Stomach smooth muscle (tissue), 2 donors: Measurements from ENCODE around the gene SH3BP5.

ENCODE experiments used
- H3K27ac ChIP-seq: one replicate; pipeline ENCODE4 v1.7.0; 2013; ENCODE audit warnings: mild to moderate bottlenecking, low read length, inconsistent platforms
- H3K27me3 ChIP-seq, 2 donors: one replicate each; pipeline ENCODE4 v1.7.0; 2013; ENCODE audit warnings: low read length in 2 of 2; ENCODE audit not compliant: insufficient read depth in 2 of 2, control insufficient read depth in 1 of 2
- H3K36me3 ChIP-seq, 2 donors: one replicate each; pipeline ENCODE4 v1.7.0; 2013; ENCODE audit warnings: low read length in 2 of 2; ENCODE audit not compliant: control insufficient read depth in 2 of 2, insufficient read depth in 2 of 2
- H3K4me1 ChIP-seq: one replicate; pipeline ENCODE4 v1.7.0; 2013; ENCODE audit warnings: low read length; ENCODE audit not compliant: control insufficient read depth, insufficient read depth
- H3K4me3 ChIP-seq, 2 donors: one replicate each; pipeline ENCODE4 v1.7.0; 2013; ENCODE audit warnings: low read length in 2 of 2
- H3K9ac ChIP-seq, 2 donors: one replicate each; pipeline ENCODE4 v1.7.0; 2013; ENCODE audit warnings: low read length in 2 of 2, mild to moderate bottlenecking in 1 of 2
- H3K9me3 ChIP-seq, 2 donors: one replicate each; pipeline ENCODE4 v1.7.0; 2013; ENCODE audit warnings: low read length in 2 of 2; ENCODE audit not compliant: control insufficient read depth in 2 of 2
- donor health status: healthy.
- donor health status: Pancreatic carcinoma.

SH3BP5 gene

GRCh38 chr3:15309662-15310335 lies 22.6 kb downstream of the SH3BP5 start:
- Histone ChIP-seq H3K4me3 (no peak overlapping the region), H3K4me1 (peaks cover 10% of the 10 kb centered on the region), H3K9ac (no peak overlapping the region), H3K27ac (no peak overlapping the region), H3K27me3 (no peaks in the 10 kb centered on the region), H3K9me3 (no peaks in the 10 kb centered on the region), H3K36me3 (peaks cover 0 to 2% of the 10 kb centered on the region in 2 donors)

- no peaks in the 10 kb centered on the region for H3K9me3 ChIP-seq
- H3K9ac ChIP-seq: no peak overlapping the region
- peaks cover 0 to 4% of the 10 kb centered on the region in 2 donors for H3K36me3 ChIP-seq
- no peak overlapping the region for H3K4me3 ChIP-seq
- H3K4me1 ChIP-seq: peaks cover 5% of the 10 kb centered on the region
- H3K27ac ChIP-seq: no peak overlapping the region
- H3K27me3 ChIP-seq: no peaks in the 10 kb centered on the region
Measured at GRCh38 chr3:15307580-15307979, 24.8 kb downstream of the SH3BP5 start.

GRCh38 chr3:15306979-15307359 lies 25.4 kb downstream of the SH3BP5 start:
- no peaks in the 10 kb centered on the region for H3K9me3 ChIP-seq
- H3K27me3 ChIP-seq: no peaks in the 10 kb centered on the region
- H3K4me1 ChIP-seq: peaks cover 5% of the 10 kb centered on the region
- H3K4me3 ChIP-seq: no peak overlapping the region
- no peak overlapping the region for H3K9ac ChIP-seq
- H3K36me3 ChIP-seq: peaks cover 0 to 4% of the 10 kb centered on the region in 2 donors
- H3K27ac ChIP-seq: no peak overlapping the region

GRCh38 chr3:15305359-15305844 lies 27.0 kb downstream of the SH3BP5 start:
- Histone ChIP-seq H3K4me1 (peaks cover 5% of the 10 kb centered on the region), H3K9me3 (no peaks in the 10 kb centered on the region), H3K9ac (no peak overlapping the region), H3K27me3 (no peaks in the 10 kb centered on the region), H3K4me3 (no peak overlapping the region), H3K36me3 (peaks cover 0 to 4% of the 10 kb centered on the region in 2 donors), H3K27ac (no peak overlapping the region)

- H3K27ac ChIP-seq: no peak overlapping the region
Measured at GRCh38 chr3:15303728-15304127, 28.7 kb downstream of the SH3BP5 start.

GRCh38 chr3:15303216-15303615 lies 29.2 kb downstream of the SH3BP5 start:
- Histone ChIP-seq H3K36me3 (peaks cover 0 to 4% of the 10 kb centered on the region in 2 donors), H3K9ac (no peak overlapping the region), H3K9me3 (no peaks in the 10 kb centered on the region), H3K27ac (no peak overlapping the region), H3K27me3 (no peaks in the 10 kb centered on the region), H3K4me3 (no peak overlapping the region), H3K4me1 (peaks cover 9% of the 10 kb centered on the region)

More at GRCh38 chr3:15303728-15304127, 28.7 kb downstream of the SH3BP5 start:
- H3K27me3 ChIP-seq: no peaks in the 10 kb centered on the region
- H3K9ac ChIP-seq: no peak overlapping the region
- peaks cover 9% of the 10 kb centered on the region for H3K4me1 ChIP-seq
- peaks cover 0 to 4% of the 10 kb centered on the region in 2 donors for H3K36me3 ChIP-seq
- no peaks in the 10 kb centered on the region for H3K9me3 ChIP-seq
- no peak overlapping the region for H3K4me3 ChIP-seq

- H3K9me3 ChIP-seq: no peaks in the 10 kb centered on the region
- peaks cover 9% of the 10 kb centered on the region for H3K4me1 ChIP-seq
- H3K9ac ChIP-seq: no peak overlapping the region
- peaks cover 0 to 4% of the 10 kb centered on the region in 2 donors for H3K36me3 ChIP-seq
- no peak overlapping the region for H3K27ac ChIP-seq
- H3K27me3 ChIP-seq: no peaks in the 10 kb centered on the region
- no peak overlapping the region for H3K4me3 ChIP-seq
Measured at GRCh38 chr3:15301761-15302160, 30.6 kb downstream of the SH3BP5 start.

- no peaks in the 10 kb centered on the region for H3K27me3 ChIP-seq
- H3K4me3 ChIP-seq: no peak overlapping the region
- H3K9ac ChIP-seq: no peak overlapping the region
- H3K27ac ChIP-seq: no peak overlapping the region
- H3K4me1 ChIP-seq: peaks cover 10% of the 10 kb centered on the region
- H3K36me3 ChIP-seq: peaks cover 0 to 4% of the 10 kb centered on the region in 2 donors
- no peaks in the 10 kb centered on the region for H3K9me3 ChIP-seq
Measured at GRCh38 chr3:15300323-15301078, 31.9 kb downstream of the SH3BP5 start.

- H3K27ac ChIP-seq: no peak overlapping the region
- no peaks in the 10 kb centered on the region for H3K27me3 ChIP-seq
- no peaks in the 10 kb centered on the region for H3K9me3 ChIP-seq
- H3K36me3 ChIP-seq: peaks cover 0 to 3% of the 10 kb centered on the region in 2 donors
- H3K4me1 ChIP-seq: peaks cover 16% of the 10 kb centered on the region
- H3K4me3 ChIP-seq: no peak overlapping the region
- no peak overlapping the region for H3K9ac ChIP-seq
Measured at GRCh38 chr3:15299036-15299435, 33.4 kb downstream of the SH3BP5 start.

- no peak overlapping the region for H3K9ac ChIP-seq
- no peaks in the 10 kb centered on the region for H3K27me3 ChIP-seq
- H3K4me3 ChIP-seq: no peak overlapping the region
- peaks cover 16% of the 10 kb centered on the region for H3K4me1 ChIP-seq
- no peak overlapping the region for H3K27ac ChIP-seq
- no peaks in the 10 kb centered on the region for H3K9me3 ChIP-seq
- peaks cover 0 to under 1% of the 10 kb centered on the region in 2 donors for H3K36me3 ChIP-seq
Measured at GRCh38 chr3:15298504-15298903, 33.9 kb downstream of the SH3BP5 start.
